SKM-1 treated with dmso at 0.1 percent for 144 hours (cell line): ENCODE results near the gene ARHGAP30.
"Not testable (repeated sequence)": the region's sequence is repeated elsewhere in the genome, so short reads cannot be mapped to it uniquely, and the experiment has no call there.

Experiments
- DNase-seq: peaks from one replicate; lab custom pipeline; 2025; ENCODE audit not compliant: unreplicated experiment; lab: John Stamatoyannopoulos, UW

ARHGAP30 gene

GRCh38 chr1:161045736-161046604 is 23.7 kb downstream of the ARHGAP30 start, which contains the start of gene USF1:
Gene USF1 (minus strand): TSS chr1:161045977. CDS start chr1:161043275, 2,702 bp downstream.
- DNase-seq: peak; percentile 98

GRCh38 chr1:161044908-161045735 is 24.6 kb downstream of the ARHGAP30 start:
- DNase-seq: peak; percentile 97

GRCh38 chr1:161044535-161044907 is 25.2 kb downstream of the ARHGAP30 start:
- no peak for DNase-seq

GRCh38 chr1:161039546-161039945 is 30.1 kb downstream of the ARHGAP30 start:
- no peak for DNase-seq

GRCh38 chr1:161039154-161039545 is 30.5 kb downstream of the ARHGAP30 start:
- DNase-seq: no peak

GRCh38 chr1:161038523-161039153 is 31.1 kb downstream of the ARHGAP30 start, which contains the start of gene TSTD1:
Gene TSTD1 (minus strand): TSS chr1:161038964. CDS start chr1:161038889, 75 bp downstream.
- DNase-seq: no peak

- DNase-seq: no peak
These were observed 31.8 kb downstream of the ARHGAP30 start for GRCh38 chr1:161037661-161038522.

GRCh38 chr1:161033751-161034150 is 35.9 kb downstream of the ARHGAP30 start:
- no peak for DNase-seq

GRCh38 chr1:161032409-161032808 is 37.3 kb downstream of the ARHGAP30 start:
- DNase-seq: no peak

GRCh38 chr1:161031874-161032273 is 37.8 kb downstream of the ARHGAP30 start:
- no peak for DNase-seq

- not testable (repeated sequence) for DNase-seq
These were observed 40.2 kb downstream of the ARHGAP30 start for GRCh38 chr1:161029466-161029865.

- DNase-seq: not testable (repeated sequence)
These were observed 42.7 kb downstream of the ARHGAP30 start for GRCh38 chr1:161026954-161027353.

GRCh38 chr1:161022432-161022831 is 47.3 kb downstream of the ARHGAP30 start:
- DNase-seq: not testable (repeated sequence)

GRCh38 chr1:161021970-161022353 is 47.7 kb downstream of the ARHGAP30 start:
- DNase-seq: no peak

- DNase-seq: peak; percentile 95
These were observed 48.3 kb downstream of the ARHGAP30 start for GRCh38 chr1:161021165-161021969.

- DNase-seq: peak; percentile 50
These were observed 49.1 kb downstream of the ARHGAP30 start, which contains the start of gene F11R for GRCh38 chr1:161020509-161021164. Gene F11R (minus strand): TSS chr1:161021152. CDS start chr1:161021073, 79 bp downstream.

- DNase-seq: peak; percentile 28
These were observed 49.8 kb downstream of the ARHGAP30 start for GRCh38 chr1:161019751-161020495.

- DNase-seq: peak; percentile 41
These were observed 50.5 kb downstream of the ARHGAP30 start for GRCh38 chr1:161019111-161019660.
